NT2/D1 (cell line): ENCODE data around the gene WWC1.

ENCODE experiments used
- DNase-seq: peaks from one replicate; pipeline ENCODE4 v3.0.0-alpha.2; 2011; ENCODE audit warnings: low read depth, low spot score
- H3K27me3 ChIP-seq: 2 replicates; pipeline ENCODE4 v1.6.0; 2011; ENCODE audit warnings: mild to moderate bottlenecking; ENCODE audit not compliant: insufficient read length, insufficient read depth
- H3K36me3 ChIP-seq: 2 replicates; pipeline ENCODE4 v1.6.1; 2011; ENCODE audit warnings: mild to moderate bottlenecking, low read length, mixed read lengths; ENCODE audit not compliant: insufficient read depth, insufficient read length
- H3K4me1 ChIP-seq: 2 replicates; pipeline ENCODE4 v1.5.1; 2011; ENCODE audit not compliant: insufficient read depth, insufficient read length
- H3K4me3 ChIP-seq: 2 replicates; pipeline ENCODE4 v1.5.1; 2011; ENCODE audit warnings: low read depth; ENCODE audit not compliant: insufficient read length
- H3K9ac ChIP-seq: 2 replicates; pipeline ENCODE4 v1.6.0; 2011; ENCODE audit warnings: low read depth; ENCODE audit not compliant: insufficient read length
- H3K9me3 ChIP-seq: 2 replicates; pipeline ENCODE4 v1.5.1; 2011; ENCODE audit warnings: mild to moderate bottlenecking, low read length; ENCODE audit not compliant: insufficient read depth
- SUZ12 ChIP-seq: IDR thresholded peaks from 2 replicates; pipeline ENCODE4 v1.6.1; 2011; ENCODE audit not compliant: insufficient read length, insufficient read depth; ENCODE audit errors: extremely low read depth
- YY1 ChIP-seq: IDR thresholded peaks from 2 replicates; pipeline ENCODE4 v1.6.1; 2011; ENCODE audit not compliant: insufficient read length, insufficient read depth
- ZNF274 ChIP-seq: IDR thresholded peaks from 2 replicates; pipeline ENCODE4 v1.6.1; 2011; ENCODE audit warnings: mild to moderate bottlenecking, low read depth, low read length

Gene WWC1

DNA sequence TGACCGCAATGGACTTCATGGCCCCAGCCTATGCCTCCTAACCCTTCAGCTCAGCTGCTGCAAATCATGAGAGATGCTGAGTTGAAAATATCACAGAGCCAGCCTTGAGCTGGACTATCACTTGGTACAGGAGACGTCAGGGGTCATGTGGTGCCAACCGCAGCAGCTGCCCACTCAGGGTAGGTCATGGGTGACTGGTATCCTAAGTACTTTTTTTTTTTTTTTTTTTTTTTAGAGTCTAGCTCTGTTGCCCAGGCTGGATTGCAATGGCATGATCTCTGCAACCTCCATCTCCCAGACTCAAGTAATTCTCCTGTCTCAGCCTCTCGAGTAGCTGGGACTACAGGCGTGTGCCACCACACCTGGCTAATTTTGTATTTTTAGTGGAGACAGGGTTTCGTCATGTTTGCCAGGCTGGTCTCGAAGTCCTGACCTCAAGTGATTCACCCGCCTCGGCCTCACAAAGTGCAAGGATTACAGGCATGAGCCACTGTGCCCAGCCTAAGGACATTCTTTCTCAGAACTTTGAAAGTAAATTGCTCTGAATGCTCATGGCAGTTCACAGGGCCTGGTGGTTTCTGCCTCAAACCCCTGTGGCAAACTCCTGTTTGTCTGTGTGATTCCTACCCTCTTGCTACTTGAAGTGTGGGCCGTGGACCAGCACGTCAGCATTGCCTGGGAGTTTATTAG, 21.3 kb downstream of the WWC1 start:
- Histone ChIP-seq H3K9ac (no peak overlapping the region), H3K36me3 (peaks cover 14% of the 10 kb centered on the region), H3K9me3 (no peaks in the 10 kb centered on the region), H3K4me3 (no peak overlapping the region), H3K27me3 (no peaks in the 10 kb centered on the region), H3K4me1 (peaks cover 5% of the 10 kb centered on the region)
- DNase-seq = no peak
- TF ChIP-seq YY1 (no peak), ZNF274 (no peak), SUZ12 (no peak)

DNA sequence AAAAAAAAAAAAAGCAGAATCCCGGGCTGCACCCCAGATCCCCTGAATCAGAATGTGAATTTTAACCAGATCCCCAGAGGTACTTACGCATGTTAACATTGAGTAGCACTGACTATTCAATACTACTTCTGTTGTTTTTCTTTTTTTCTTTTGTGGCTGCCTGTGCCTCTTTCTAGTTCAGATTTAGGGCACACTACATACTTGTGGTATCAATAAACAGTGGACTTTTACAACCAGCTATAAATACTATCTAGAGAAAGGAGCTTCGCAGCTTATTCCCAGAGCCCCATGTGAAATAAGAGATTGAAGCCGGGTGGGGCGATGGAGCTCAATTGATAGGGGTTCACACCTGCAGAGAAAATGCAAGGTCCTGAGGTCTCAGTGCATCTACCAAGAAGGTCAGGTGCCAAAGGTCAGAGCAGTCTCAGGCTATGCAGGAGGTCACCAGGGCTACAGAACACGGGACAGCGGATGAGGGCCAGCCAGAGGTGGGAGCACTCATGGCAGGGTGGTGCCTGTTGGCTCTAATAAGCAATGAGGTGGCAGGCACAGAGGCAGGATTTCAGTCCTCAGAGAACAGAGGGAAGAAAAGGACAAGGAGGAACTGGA, 22.3 kb downstream of the WWC1 start:
- H3K9me3 ChIP-seq = no peaks in the 10 kb centered on the region
- H3K4me3 ChIP-seq = no peak overlapping the region
- peaks cover 10% of the 10 kb centered on the region for H3K36me3 ChIP-seq
- no peak overlapping the region for H3K9ac ChIP-seq
- TF ChIP-seq YY1 (no peak), ZNF274 (no peak), SUZ12 (no peak)
- DNase-seq = no peak
- H3K4me1 ChIP-seq = peaks cover 5% of the 10 kb centered on the region
- no peaks in the 10 kb centered on the region for H3K27me3 ChIP-seq

DNA sequence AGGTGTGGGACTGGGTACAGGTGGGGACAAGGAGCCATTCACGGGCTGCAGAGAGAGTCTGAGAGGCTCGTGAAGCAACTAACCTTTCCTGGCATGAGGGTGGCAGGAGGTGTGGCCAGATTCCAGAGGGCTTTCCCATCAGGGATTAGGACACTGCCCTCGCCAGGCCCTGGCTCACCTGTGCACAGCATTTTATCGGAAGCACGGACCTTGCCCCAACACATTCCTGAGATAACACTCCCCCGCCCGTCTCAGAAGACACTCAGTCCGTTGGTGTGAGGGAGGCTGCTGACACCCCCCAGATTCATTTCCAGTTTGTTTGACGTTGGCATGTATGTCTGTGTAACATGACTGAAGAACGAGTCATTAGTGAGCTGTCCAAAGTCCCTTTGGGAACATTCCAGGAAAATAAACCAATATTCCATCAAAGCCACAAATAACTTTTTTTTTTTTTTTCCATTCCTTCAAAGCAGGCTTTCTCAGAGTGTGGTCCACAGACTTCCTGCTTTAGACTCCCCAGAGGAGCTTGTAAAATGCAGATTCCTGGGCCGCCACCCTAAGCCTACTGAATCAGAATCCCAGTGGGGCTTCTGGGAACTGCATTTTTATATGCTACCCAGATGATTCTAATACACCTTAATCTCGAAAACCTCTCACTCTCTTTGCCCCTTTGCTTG, 23.4 kb downstream of the WWC1 start:
- H3K9ac ChIP-seq = no peak overlapping the region
- no peaks in the 10 kb centered on the region for H3K27me3 ChIP-seq
- TF ChIP-seq SUZ12 (no peak), YY1 (no peak), ZNF274 (no peak)
- peaks cover 5% of the 10 kb centered on the region for H3K4me1 ChIP-seq
- peaks cover 8% of the 10 kb centered on the region for H3K36me3 ChIP-seq
- no peak overlapping the region for H3K4me3 ChIP-seq
- H3K9me3 ChIP-seq = no peaks in the 10 kb centered on the region
- DNase-seq = no peak

DNA sequence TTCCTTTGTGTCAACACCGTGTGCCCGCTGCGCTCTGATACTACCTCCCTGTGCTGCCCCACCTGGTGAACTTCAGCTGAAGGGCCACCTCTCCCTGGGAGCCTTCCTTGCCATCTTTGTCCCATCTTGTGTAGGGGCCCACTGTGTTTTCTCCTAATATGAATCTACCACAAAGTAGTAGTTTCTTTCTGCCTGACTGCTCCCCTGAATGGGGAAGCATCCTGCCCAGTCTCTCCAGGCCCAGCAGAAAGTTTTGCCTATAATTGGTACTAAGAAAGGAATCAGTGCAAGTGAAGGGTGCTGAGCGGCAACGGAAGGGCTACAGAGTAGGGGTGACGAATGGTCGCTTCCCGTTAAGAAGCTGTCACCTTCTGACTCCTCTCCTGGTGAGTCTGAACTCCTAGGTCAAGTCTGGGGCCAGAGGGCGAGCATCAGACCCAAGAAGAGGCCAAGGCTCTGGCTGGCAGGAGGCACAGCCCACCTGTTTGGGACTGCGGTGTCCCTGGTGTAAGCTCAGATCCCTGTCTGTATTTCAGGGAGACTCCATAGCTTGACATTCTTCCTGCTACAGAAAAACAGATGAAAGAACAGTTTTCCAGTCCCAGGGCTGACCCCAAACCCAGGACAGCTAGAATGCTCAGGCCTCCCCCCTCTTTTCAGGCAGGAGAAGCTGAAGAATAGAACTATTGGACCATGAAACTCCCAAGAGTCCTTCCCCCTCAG, 24.1 kb downstream of the WWC1 start:
- TF ChIP-seq YY1 (no peak), SUZ12 (no peak), ZNF274 (no peak)
- H3K4me3 ChIP-seq = no peak overlapping the region

DNA sequence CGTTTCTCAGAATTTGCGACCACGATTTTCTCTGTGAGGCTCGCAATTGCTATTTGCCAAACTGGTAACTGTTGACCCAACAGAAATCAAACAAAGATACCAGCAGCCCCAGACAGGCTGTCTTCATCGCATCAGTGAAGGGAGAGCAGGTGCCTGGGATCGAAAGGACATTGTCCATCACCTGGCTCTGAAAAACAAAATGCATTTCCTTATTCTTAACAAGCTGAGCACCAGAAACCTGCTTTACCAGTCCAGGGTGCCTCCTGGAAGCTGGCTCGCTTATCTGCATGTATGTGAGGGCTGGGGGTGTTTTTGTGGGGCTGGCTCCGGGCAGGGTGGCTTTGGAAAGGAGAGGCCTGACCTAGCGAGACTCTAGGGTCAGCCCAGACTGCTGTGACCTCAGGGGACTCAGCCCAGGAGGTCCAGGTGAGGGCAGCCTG, 24.7 kb downstream of the WWC1 start:
- Histone ChIP-seq H3K36me3 (peaks cover 8% of the 10 kb centered on the region), H3K4me3 (no peak overlapping the region), H3K9ac (no peak overlapping the region), H3K9me3 (no peaks in the 10 kb centered on the region), H3K27me3 (no peaks in the 10 kb centered on the region), H3K4me1 (peaks cover 5% of the 10 kb centered on the region)
- no peak for DNase-seq
- TF ChIP-seq YY1 (no peak), ZNF274 (no peak), SUZ12 (no peak)

More for the DNA sequence above, 24.1 kb downstream of the WWC1 start:
- no peaks in the 10 kb centered on the region for H3K27me3 ChIP-seq
- peaks cover 8% of the 10 kb centered on the region for H3K36me3 ChIP-seq
- no peaks in the 10 kb centered on the region for H3K9me3 ChIP-seq
- H3K9ac ChIP-seq = no peak overlapping the region
- DNase-seq = no peak
- H3K4me1 ChIP-seq = peaks cover 5% of the 10 kb centered on the region

DNA sequence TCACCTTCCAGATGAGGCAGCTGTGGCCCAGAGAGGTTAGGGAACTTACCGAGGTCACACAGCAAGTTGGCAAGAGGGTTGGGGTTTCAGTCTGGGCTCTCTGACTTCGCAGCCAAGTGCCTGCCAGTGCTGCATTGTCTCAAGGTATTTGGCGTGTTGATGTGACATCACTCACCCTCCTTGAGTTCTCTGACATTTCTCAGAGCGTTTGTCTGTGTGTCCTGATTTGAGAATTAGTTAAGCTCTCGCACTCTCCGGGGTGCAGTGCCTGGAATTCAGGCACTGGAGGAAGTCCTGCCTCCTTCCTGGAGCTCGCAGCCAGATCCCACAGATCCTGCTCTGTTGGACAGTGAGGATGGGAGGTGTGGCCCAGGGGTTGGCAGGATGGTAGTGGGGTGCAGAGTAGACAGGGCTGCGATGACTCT, 25.7 kb downstream of the WWC1 start:
- H3K36me3 ChIP-seq = peaks cover 8% of the 10 kb centered on the region
- H3K27me3 ChIP-seq = no peaks in the 10 kb centered on the region
- H3K4me1 ChIP-seq = peaks cover 5% of the 10 kb centered on the region
- no peak for TF ChIP-seq SUZ12
- no peak for TF ChIP-seq YY1
- TF ChIP-seq ZNF274 = no peak
- no peak overlapping the region for H3K9ac ChIP-seq
- H3K4me3 ChIP-seq = no peak overlapping the region
- no peak for DNase-seq
- H3K9me3 ChIP-seq = no peaks in the 10 kb centered on the region
